RKO (cell line): ENCODE data around the gene TUBB6.

Source experiments
- DNase-seq: peaks from one replicate; pipeline ENCODE4 v3.0.0-alpha.2; 2016; ENCODE audit warnings: low spot score

TUBB6 gene

GRCh38 chr18:12291161-12291560, 16.9 kb upstream of the TUBB6 start:
- DNase-seq: no peak

GRCh38 chr18:12291690-12292089, 16.4 kb upstream of the TUBB6 start:
- DNase-seq: no peak

- DNase-seq: no peak
Measured at GRCh38 chr18:12293831-12294230, 14.2 kb upstream of the TUBB6 start.

- no peak for DNase-seq
Measured at GRCh38 chr18:12295389-12296086, 12.5 kb upstream of the TUBB6 start.

- no peak for DNase-seq
Measured at GRCh38 chr18:12296087-12296403, 12.0 kb upstream of the TUBB6 start.

- DNase-seq: no peak
Measured at GRCh38 chr18:12296457-12296856, 11.6 kb upstream of the TUBB6 start.

GRCh38 chr18:12299862-12300261, 8.2 kb upstream of the TUBB6 start:
- no peak for DNase-seq

GRCh38 chr18:12301263-12302005, 6.6 kb upstream of the TUBB6 start:
- no peak for DNase-seq

GRCh38 chr18:12302391-12303147, 5.5 kb upstream of the TUBB6 start:
- no peak for DNase-seq

GRCh38 chr18:12304351-12305210, 3.5 kb upstream of the TUBB6 start:
- DNase-seq: no peak

- DNase-seq: no peak
Measured at GRCh38 chr18:12305211-12305610, 2.8 kb upstream of the TUBB6 start.

GRCh38 chr18:12305930-12306629, 2.0 kb upstream of the TUBB6 start:
- no peak for DNase-seq

GRCh38 chr18:12306752-12307700, 1.0 kb upstream of the TUBB6 start:
- DNase-seq: no peak

- peak; percentile 80 for DNase-seq
Measured at GRCh38 chr18:12308386-12309100, 502 bp downstream of the TUBB6 start.

GRCh38 chr18:12309683-12310198, 1.7 kb downstream of the TUBB6 start:
- DNase-seq: no peak

GRCh38 chr18:12310762-12311161, 2.7 kb downstream of the TUBB6 start:
- DNase-seq: no peak

- no peak for DNase-seq
Measured at GRCh38 chr18:12312976-12313375, 4.9 kb downstream of the TUBB6 start.

GRCh38 chr18:12313530-12314245, 5.6 kb downstream of the TUBB6 start:
- no peak for DNase-seq
